IMR-90 (cell line): ENCODE results near the gene CUX1. TPM values are rescaled to one million over a fixed set of nuclear protein-coding genes. Genes with fewer than 3 reads are reported as not detected.

Experiments used
- ATAC-seq: fragments of 200-7000 bp; cut with Tn5 transposase; 2 replicates; pipeline ENCODE4 v1.9.1; 2020; ENCODE audit warnings: low read depth, mild to moderate bottlenecking, moderate library complexity
- BruUV-seq: library from RNA; stranded (reverse); fragments of 400-500 nt; replicated peaks from 2 replicates; lab custom pipeline; 2021; lab: Mats Ljungman, UMichigan
- CTCF ChIA-PET: fragments of 300-600 bp; formaldehyde crosslinking; extraction: SDS; loops from one replicate; lab custom pipeline; 2021; ENCODE audit warnings: antibody characterized with exemption; lab: Yijun Ruan, JAX
- POLR2A ChIA-PET: fragments of 300-600 bp; sonication (Branson Sonifier 250); formaldehyde crosslinking; loops from one replicate; lab custom pipeline; 2022; ENCODE audit warnings: antibody characterized with exemption; ENCODE audit not compliant: unreplicated experiment; lab: Charles Lee
- DNase-seq: peaks from one replicate; pipeline ENCODE4 v3.0.0; 2013
- H2AFZ ChIP-seq: replicated peaks from 2 replicates; pipeline ENCODE3; 2013; ENCODE audit warnings: low read length, mild to moderate bottlenecking; ENCODE audit not compliant: poor library complexity
- H2AK5ac ChIP-seq: 2 replicates; pipeline ENCODE4 v1.6.1; 2013; ENCODE audit warnings: low read depth, low read length, inconsistent platforms
- H2AK9ac ChIP-seq: replicated peaks from 2 replicates; pipeline ENCODE3; 2013; ENCODE audit warnings: mild to moderate bottlenecking, low read depth, low read length, moderate library complexity; ENCODE audit not compliant: poor library complexity
- H2BK120ac ChIP-seq: 2 replicates; pipeline ENCODE4 v1.6.1; 2013; ENCODE audit warnings: low read depth, low read length, inconsistent platforms
- H2BK15ac ChIP-seq: 3 replicates; pipeline ENCODE4 v1.6.1; 2013; ENCODE audit warnings: low read depth, low read length, inconsistent platforms
- H2BK20ac ChIP-seq: 2 replicates; pipeline ENCODE4 v1.6.1; 2013; ENCODE audit warnings: low read depth, mild to moderate bottlenecking, inconsistent platforms, low read length, moderate library complexity
- H2BK5ac ChIP-seq: 2 replicates; pipeline ENCODE4 v1.6.1; 2013; ENCODE audit warnings: mild to moderate bottlenecking, low read depth, low read length, inconsistent platforms; ENCODE audit not compliant: poor library complexity, severe bottlenecking
- H3K14ac ChIP-seq: replicated peaks from 2 replicates; pipeline ENCODE4 v1.6.1; 2013; ENCODE audit warnings: low read depth, low read length, inconsistent platforms
- H3K18ac ChIP-seq: 2 replicates; pipeline ENCODE4 v1.6.1; 2013; ENCODE audit warnings: low read depth, low read length, control low read depth
- H3K23ac ChIP-seq: 2 replicates; pipeline ENCODE4 v1.6.1; 2013; ENCODE audit warnings: low read depth, low read length, inconsistent platforms
- H3K27ac ChIP-seq: 2 replicates; pipeline ENCODE4 v1.5.1; 2013; ENCODE audit warnings: mild to moderate bottlenecking, control low read depth, low read length; ENCODE audit not compliant: insufficient read depth
- H3K27me3 ChIP-seq: 2 replicates; pipeline ENCODE4 v1.6.1; 2013; ENCODE audit warnings: low read length; ENCODE audit not compliant: control insufficient read depth, insufficient read depth
- H3K36me3 ChIP-seq: 2 replicates; pipeline ENCODE4 v1.6.1; 2013; ENCODE audit warnings: low read length, mixed read lengths; ENCODE audit not compliant: control insufficient read depth, insufficient read depth
- H3K4ac ChIP-seq: 2 replicates; pipeline ENCODE4 v1.6.1; 2013; ENCODE audit warnings: low read depth, low read length, inconsistent platforms
- H3K4me1 ChIP-seq: 2 replicates; pipeline ENCODE4 v1.6.1; 2013; ENCODE audit warnings: low read length, mixed read lengths; ENCODE audit not compliant: control insufficient read depth, insufficient read depth
- H3K4me2 ChIP-seq: 2 replicates; pipeline ENCODE4 v1.6.1; 2013; ENCODE audit warnings: low read depth, mild to moderate bottlenecking, control low read depth, low read length, moderate library complexity
- H3K4me3 ChIP-seq: 2 replicates; pipeline ENCODE4 v1.5.1; 2013; ENCODE audit warnings: low read depth, mild to moderate bottlenecking, control low read depth, low read length, moderate library complexity; ENCODE audit not compliant: insufficient read depth
- H3K56ac ChIP-seq: 2 replicates; pipeline ENCODE4 v1.6.1; 2013; ENCODE audit warnings: low read length, inconsistent platforms; ENCODE audit not compliant: insufficient read depth; ENCODE audit errors: extremely low read depth
- H3K79me1 ChIP-seq, 2 experiments: 2 replicates each; pipeline ENCODE4 v1.6.1; 2013; ENCODE audit warnings: low read length in 2 of 2, inconsistent platforms in 1 of 2, low read depth in 1 of 2
- H3K9ac ChIP-seq: 2 replicates; pipeline ENCODE4 v1.6.1; 2013; ENCODE audit warnings: low read depth, low read length, control low read depth
- H3K9me1 ChIP-seq: 2 replicates; pipeline ENCODE4 v1.6.1; 2013; ENCODE audit warnings: low read length, inconsistent platforms; ENCODE audit not compliant: insufficient read depth
- H3K9me3 ChIP-seq: 2 replicates; pipeline ENCODE4 v1.6.1; 2013; ENCODE audit warnings: low read length; ENCODE audit not compliant: control insufficient read depth, insufficient read depth
- H4K20me1 ChIP-seq: 2 replicates; pipeline ENCODE4 v1.6.1; 2013; ENCODE audit warnings: low read length, inconsistent platforms; ENCODE audit not compliant: insufficient read depth
- H4K5ac ChIP-seq: 2 replicates; pipeline ENCODE4 v1.6.1; 2013; ENCODE audit warnings: mild to moderate bottlenecking, low read depth, low read length, control low read depth
- H4K8ac ChIP-seq, 2 experiments: 2 replicates each; pipeline ENCODE4 v1.6.1; 2013; ENCODE audit warnings: low read depth in 2 of 2, low read length in 2 of 2, control low read depth in 1 of 2, inconsistent platforms in 1 of 2
- H4K91ac ChIP-seq: 2 replicates; pipeline ENCODE4 v1.6.1; 2013; ENCODE audit warnings: low read depth, low read length, inconsistent platforms; ENCODE audit not compliant: insufficient read depth
- BHLHE40 ChIP-seq: fragments of 150-350 bp; IDR thresholded peaks from 2 replicates; pipeline ENCODE4 v1.6.1; 2016; ENCODE audit warnings: mild to moderate bottlenecking, low read depth, low read length
- CEBPB ChIP-seq: IDR thresholded peaks from 2 replicates; pipeline ENCODE4 v1.6.1; 2012; ENCODE audit warnings: low read depth, low read length, improper control_type of control experiment
- CHD1 ChIP-seq: IDR thresholded peaks from 2 replicates; pipeline ENCODE4 v1.6.1; 2012; ENCODE audit warnings: low read depth, low read length, improper control_type of control experiment
- FOS ChIP-seq: fragments of 150-350 bp; IDR thresholded peaks from 2 replicates; pipeline ENCODE4 v1.6.1; 2016; ENCODE audit warnings: low read depth, low read length
- MAFK ChIP-seq: IDR thresholded peaks from 2 replicates; pipeline ENCODE4 v1.6.1; 2012; ENCODE audit warnings: low read depth, low read length, improper control_type of control experiment
- MAZ ChIP-seq: IDR thresholded peaks from 2 replicates; pipeline ENCODE4 v1.6.1; 2012; ENCODE audit warnings: low read depth, mild to moderate bottlenecking, low read length, improper control_type of control experiment, moderate library complexity, borderline replicate concordance
- MXI1 ChIP-seq: IDR thresholded peaks from 2 replicates; pipeline ENCODE4 v1.6.1; 2012; ENCODE audit warnings: low read depth, mild to moderate bottlenecking, low read length, moderate library complexity, borderline replicate concordance
- NFE2L2 ChIP-seq: fragments of 150-350 bp; IDR thresholded peaks from 2 replicates; pipeline ENCODE4 v1.6.1; 2016; ENCODE audit warnings: low read depth, mild to moderate bottlenecking, low read length
- POLR2A ChIP-seq: IDR thresholded peaks from 2 replicates; pipeline ENCODE4 v1.6.1; 2012; ENCODE audit warnings: mild to moderate bottlenecking, low read depth, low read length
- RCOR1 ChIP-seq: IDR thresholded peaks from 2 replicates; pipeline ENCODE4 v1.6.1; 2012; ENCODE audit warnings: mild to moderate bottlenecking, low read length, improper control_type of control experiment; ENCODE audit not compliant: insufficient replicate concordance
- RFX5 ChIP-seq: IDR thresholded peaks from 2 replicates; pipeline ENCODE4 v1.8.0; 2012; ENCODE audit warnings: low read depth, mild to moderate bottlenecking, low read length, moderate library complexity
- SMC3 ChIP-seq: fragments of 150-350 bp; IDR thresholded peaks from 2 replicates; pipeline ENCODE4 v1.6.1; 2016; ENCODE audit warnings: low read depth, mild to moderate bottlenecking, antibody characterized with exemption, low read length, moderate library complexity
- WGBS, 2 experiments: methylation state at CpG; one replicate each; pipeline versions ENCODE4 v1.1.5 to v1.1.7; 2013; ENCODE audit warnings: missing lambda C conversion rate in 2 of 2; ENCODE audit not compliant: insufficient read length in 1 of 2; ENCODE audit errors: extremely low coverage in 2 of 2; 5-methylcytosine and 5-hydroxymethylcytosine counted together
- dilution Hi-C: fragments of 300-500 bp; cut with HindIII; formaldehyde crosslinking; loops from one replicate; pipeline ENCODE4 v1.14.3; 2018; ENCODE audit warnings: low sequenced_read_pairs; ENCODE audit not compliant: unreplicated experiment
- in situ Hi-C: fragments of 300-500 bp; cut with MboI; formaldehyde crosslinking; loops from 3 replicates; pipeline ENCODE4 v1.14.3; 2019; ENCODE audit warnings: low sequenced_read_pairs, inconsistent platforms, mixed read lengths
- intact Hi-C: fragments of 100-400 bp; cut with micrococcal nuclease; formaldehyde crosslinking; loops from 2 replicates; pipeline ENCODE4 v1.10.0; 2022
- polyA plus RNA-seq, 3 experiments: library from polyadenylated mRNA; depleted of rRNA; stranded (reverse); fragments of >200 nt; gene quantifications; 2 replicates each; pipeline ENCODE4 v1.2.3, GENCODE V29; 2012; ENCODE audit warnings: low replicate concordance in 1 of 3
- total RNA-seq: library from RNA; depleted of rRNA; stranded (reverse); fragments of >200 nt; gene quantifications from 2 replicates; pipeline ENCODE4 v1.2.3, GENCODE V29; 2012
- TF ChIP-seq, protein P1 (sequence below): conservative IDR thresholded peaks from 2 replicates; pipeline ENCODE4 v1.5.1; 2012; ENCODE audit warnings: mild to moderate bottlenecking, low read depth, low read length, improper control_type of control experiment
- TF ChIP-seq, protein P2 (sequence below): fragments of 150-350 bp; IDR thresholded peaks from 2 replicates; pipeline ENCODE4 v1.6.1; 2017; ENCODE audit warnings: mild to moderate bottlenecking, antibody characterized with exemption, low read length, low read depth
- TF ChIP-seq, protein P3 (sequence below): fragments of 150-350 bp; IDR thresholded peaks from 2 replicates; pipeline ENCODE4 v1.6.1; 2016; ENCODE audit warnings: low read depth, mild to moderate bottlenecking, low read length, moderate library complexity, borderline replicate concordance

CUX1 gene
- total and polyA plus RNA-seq, 2 of the 4 experiments (the other 2 are of a cell fraction), result 19.7 to 46.4 TPM

DNA sequence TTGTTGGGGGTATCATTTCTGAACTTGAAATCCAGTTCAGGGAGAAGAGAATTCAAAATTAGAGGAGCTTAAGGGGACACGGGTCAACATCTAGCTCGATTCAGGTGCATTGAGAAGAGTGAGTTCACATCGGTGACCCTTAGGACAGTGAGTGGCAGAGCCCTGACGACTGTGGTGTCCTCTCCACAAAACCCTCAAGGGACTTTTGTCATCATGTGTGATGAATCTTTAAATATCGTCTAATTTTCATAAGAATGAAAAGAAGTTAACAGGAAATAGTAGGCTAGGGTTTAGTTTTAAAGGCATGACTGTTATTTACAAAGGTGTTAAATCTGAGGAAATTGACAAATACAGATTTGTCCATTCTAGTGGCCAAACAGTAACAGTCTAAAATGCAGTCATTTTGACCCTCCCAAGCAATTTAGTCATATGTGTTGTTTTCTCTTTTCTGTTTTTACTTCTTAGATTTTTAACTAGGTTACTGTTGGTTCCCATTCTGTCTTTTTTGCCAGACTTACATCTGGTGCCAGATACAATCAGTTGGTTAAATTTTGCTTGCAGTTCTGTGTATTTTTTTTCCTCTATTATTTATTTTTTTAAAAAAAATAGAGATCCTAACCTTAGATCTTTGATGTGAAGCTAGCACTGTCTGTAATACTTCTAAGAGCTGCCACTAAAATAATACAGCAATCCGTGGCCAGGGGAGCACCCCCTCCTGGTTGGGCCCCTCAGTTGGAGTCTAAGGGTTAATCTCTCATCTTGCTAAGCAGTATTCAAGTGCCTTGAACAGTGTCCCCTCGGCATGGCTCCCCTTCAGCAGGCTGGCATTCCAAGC, 434.3 kb downstream of the CUX1 start:
- no peak overlapping the region for H2BK15ac ChIP-seq
- no peak overlapping the region for H3K56ac ChIP-seq
- H3K79me1 ChIP-seq, result no peaks in the 10 kb centered on the region
- WGBS, 2 experiments, result 60% methylated on average over 1 of the region's 7 CpGs; no CpG with 5 or more reads in 1 of the 2 experiments
- H2AK5ac ChIP-seq, result no peak overlapping the region
- ATAC-seq (no peak), DNase-seq (no peak)
- H4K5ac ChIP-seq, result no peak overlapping the region
- no peaks in the 10 kb centered on the region for H3K4me1 ChIP-seq
- no peaks in the 10 kb centered on the region for H3K27me3 ChIP-seq
- H4K20me1 ChIP-seq, result no peaks in the 10 kb centered on the region; the same call in 1 of the 2 replicates
- ChIA-PET POLR2A (no interaction called here), CTCF (no interaction called here)
- dilution Hi-C loops, result no loop called here
- no peak overlapping the region for H3K4ac ChIP-seq
- in situ Hi-C loops, result loop anchor here (25.0 kb wide), 1 partner anchor 889 kb away; the partner anchor contains the start of gene COL26A1
- H3K18ac ChIP-seq, result no peak overlapping the region
- H2AFZ ChIP-seq, result no peak overlapping the region
- H2BK120ac ChIP-seq, result no peak overlapping the region
- H2AK9ac ChIP-seq, result no peak overlapping the region
- H3K36me3 ChIP-seq, result peaks cover 11% of the 10 kb centered on the region
- no peak overlapping the region for H2BK20ac ChIP-seq
- no peak overlapping the region for H3K14ac ChIP-seq
- intact Hi-C loops, result no loop called here
- no peak overlapping the region for H3K4me2 ChIP-seq
- no peak overlapping the region for H3K4me3 ChIP-seq
- no peaks in the 10 kb centered on the region for H3K9me3 ChIP-seq
- H3K23ac ChIP-seq, result no peak overlapping the region
- BruUV-seq, result no TSS peak
- H4K91ac ChIP-seq, result no peak overlapping the region
- H4K8ac ChIP-seq, result no peak overlapping the region
- no peaks in the 10 kb centered on the region; the same call in 1 of the 2 replicates for H3K9me1 ChIP-seq
- no peak overlapping the region for H2BK5ac ChIP-seq
- H3K9ac ChIP-seq, result no peak overlapping the region
- no peak overlapping the region for H3K27ac ChIP-seq
- TF ChIP-seq, protein P1, sequence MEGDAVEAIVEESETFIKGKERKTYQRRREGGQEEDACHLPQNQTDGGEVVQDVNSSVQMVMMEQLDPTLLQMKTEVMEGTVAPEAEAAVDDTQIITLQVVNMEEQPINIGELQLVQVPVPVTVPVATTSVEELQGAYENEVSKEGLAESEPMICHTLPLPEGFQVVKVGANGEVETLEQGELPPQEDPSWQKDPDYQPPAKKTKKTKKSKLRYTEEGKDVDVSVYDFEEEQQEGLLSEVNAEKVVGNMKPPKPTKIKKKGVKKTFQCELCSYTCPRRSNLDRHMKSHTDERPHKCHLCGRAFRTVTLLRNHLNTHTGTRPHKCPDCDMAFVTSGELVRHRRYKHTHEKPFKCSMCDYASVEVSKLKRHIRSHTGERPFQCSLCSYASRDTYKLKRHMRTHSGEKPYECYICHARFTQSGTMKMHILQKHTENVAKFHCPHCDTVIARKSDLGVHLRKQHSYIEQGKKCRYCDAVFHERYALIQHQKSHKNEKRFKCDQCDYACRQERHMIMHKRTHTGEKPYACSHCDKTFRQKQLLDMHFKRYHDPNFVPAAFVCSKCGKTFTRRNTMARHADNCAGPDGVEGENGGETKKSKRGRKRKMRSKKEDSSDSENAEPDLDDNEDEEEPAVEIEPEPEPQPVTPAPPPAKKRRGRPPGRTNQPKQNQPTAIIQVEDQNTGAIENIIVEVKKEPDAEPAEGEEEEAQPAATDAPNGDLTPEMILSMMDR, result no peak
- TF ChIP-seq RFX5 (no peak), NFE2L2 (no peak), MAFK (no peak), MXI1 (no peak), POLR2A (no peak), CEBPB (no peak), SMC3 (no peak), FOS (no peak), CHD1 (no peak), BHLHE40 (no peak), RCOR1 (no peak), MAZ (no peak)
- TF ChIP-seq, protein P2, sequence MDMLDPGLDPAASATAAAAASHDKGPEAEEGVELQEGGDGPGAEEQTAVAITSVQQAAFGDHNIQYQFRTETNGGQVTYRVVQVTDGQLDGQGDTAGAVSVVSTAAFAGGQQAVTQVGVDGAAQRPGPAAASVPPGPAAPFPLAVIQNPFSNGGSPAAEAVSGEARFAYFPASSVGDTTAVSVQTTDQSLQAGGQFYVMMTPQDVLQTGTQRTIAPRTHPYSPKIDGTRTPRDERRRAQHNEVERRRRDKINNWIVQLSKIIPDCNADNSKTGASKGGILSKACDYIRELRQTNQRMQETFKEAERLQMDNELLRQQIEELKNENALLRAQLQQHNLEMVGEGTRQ, result no peak
- TF ChIP-seq, protein P3, sequence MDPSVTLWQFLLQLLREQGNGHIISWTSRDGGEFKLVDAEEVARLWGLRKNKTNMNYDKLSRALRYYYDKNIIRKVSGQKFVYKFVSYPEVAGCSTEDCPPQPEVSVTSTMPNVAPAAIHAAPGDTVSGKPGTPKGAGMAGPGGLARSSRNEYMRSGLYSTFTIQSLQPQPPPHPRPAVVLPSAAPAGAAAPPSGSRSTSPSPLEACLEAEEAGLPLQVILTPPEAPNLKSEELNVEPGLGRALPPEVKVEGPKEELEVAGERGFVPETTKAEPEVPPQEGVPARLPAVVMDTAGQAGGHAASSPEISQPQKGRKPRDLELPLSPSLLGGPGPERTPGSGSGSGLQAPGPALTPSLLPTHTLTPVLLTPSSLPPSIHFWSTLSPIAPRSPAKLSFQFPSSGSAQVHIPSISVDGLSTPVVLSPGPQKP, result no peak
